Neural progenitor cell (in vitro differentiated cells): Measurements from ENCODE around the gene THBS3. TPM values are rescaled to one million over a fixed set of nuclear protein-coding genes. Genes with fewer than 3 reads are reported as not detected.
"Not testable (repeated sequence)": the region's sequence is repeated elsewhere in the genome, so short reads cannot be mapped to it uniquely, and the experiment has no call there.

ENCODE experiments used
- DNase-seq: peaks from one replicate; pipeline ENCODE4 v3.0.0-alpha.2; 2016; ENCODE audit warnings: low spot score
- H2AFZ ChIP-seq: fragments of 200-600 bp; sonication (generic); replicated peaks from 2 replicates; pipeline ENCODE4 v1.6.1; 2016; ENCODE audit warnings: antibody characterized with exemption
- H3F3A ChIP-seq: fragments of 200-600 bp; sonication (generic); 2 replicates; pipeline ENCODE4 v1.6.1; 2016; ENCODE audit warnings: antibody characterized with exemption, low read depth
- H3K27ac ChIP-seq: fragments of 200-600 bp; sonication (generic); 2 replicates; pipeline ENCODE4 v1.5.1; 2016; ENCODE audit warnings: mild to moderate bottlenecking
- H3K27me3 ChIP-seq: fragments of 200-600 bp; sonication (generic); 2 replicates; pipeline ENCODE4 v1.6.1; 2016; ENCODE audit warnings: mild to moderate bottlenecking, moderate library complexity
- H3K36me3 ChIP-seq: fragments of 200-600 bp; sonication (generic); 2 replicates; pipeline ENCODE4 v1.5.1; 2016
- H3K4me1 ChIP-seq: fragments of 200-600 bp; sonication (generic); 2 replicates; pipeline ENCODE4 v1.6.1; 2016; ENCODE audit warnings: mixed run types
- H3K4me2 ChIP-seq: fragments of 200-600 bp; sonication (generic); 2 replicates; pipeline ENCODE4 v1.6.1; 2016
- H3K4me3 ChIP-seq: fragments of 200-600 bp; sonication (generic); 2 replicates; pipeline ENCODE4 v1.5.1; 2016
- H3K79me2 ChIP-seq: fragments of 200-600 bp; sonication (generic); 2 replicates; pipeline ENCODE4 v1.6.1; 2016; ENCODE audit warnings: low read depth
- H3K9ac ChIP-seq: fragments of 200-600 bp; sonication (generic); 2 replicates; pipeline ENCODE4 v1.6.1; 2016
- H3K9me3 ChIP-seq: fragments of 200-600 bp; sonication (generic); 2 replicates; pipeline ENCODE4 v1.5.1; 2016; ENCODE audit warnings: low read depth
- H4K20me1 ChIP-seq: fragments of 200-600 bp; sonication (generic); 2 replicates; pipeline ENCODE4 v1.6.1; 2016; ENCODE audit warnings: low read depth
- H3K27ac Mint-ChIP-seq: 3 replicates; pipeline ENCODE4 v1.8.0; 2021; ENCODE audit warnings: mixed read lengths
- H3K27me3 Mint-ChIP-seq: 2 replicates; pipeline ENCODE4 v1.8.0; 2022; ENCODE audit warnings: low read depth, mild to moderate bottlenecking, inconsistent platforms, moderate library complexity, mixed read lengths; ENCODE audit not compliant: insufficient read depth
- H3K36me3 Mint-ChIP-seq: 3 replicates; pipeline ENCODE4 v1.8.0; 2021; ENCODE audit warnings: mixed read lengths
- H3K4me1 Mint-ChIP-seq: 3 replicates; pipeline ENCODE4 v1.8.0; 2021; ENCODE audit warnings: mixed read lengths
- H3K4me3 Mint-ChIP-seq: 3 replicates; pipeline ENCODE4 v1.8.0; 2021; ENCODE audit warnings: mild to moderate bottlenecking, moderate library complexity, mixed read lengths
- H3K9me3 Mint-ChIP-seq: 3 replicates; pipeline ENCODE4 v1.8.0; 2020; ENCODE audit warnings: mixed read lengths
- EZH2 ChIP-seq: fragments of 200-600 bp; sonication (generic); IDR thresholded peaks from 2 replicates; pipeline ENCODE4 v1.6.1; 2017; ENCODE audit warnings: antibody characterized with exemption, mild to moderate bottlenecking, moderate library complexity
- EZH2phosphoT487 ChIP-seq: fragments of 200-600 bp; sonication (generic); IDR thresholded peaks from 2 replicates; pipeline ENCODE4 v1.6.1; 2017; ENCODE audit warnings: antibody characterized with exemption
- total RNA-seq: library from RNA; depleted of rRNA; stranded (reverse); fragments of >200 nt; gene quantifications from 2 replicates; pipeline ENCODE4 v1.2.3, GENCODE V29; 2015; ENCODE audit warnings: low replicate concordance
- TF ChIP-seq, protein P1 (sequence below): fragments of 200-600 bp; sonication (generic); IDR thresholded peaks from 2 replicates; pipeline ENCODE4 v1.5.1; 2017; ENCODE audit warnings: antibody characterized with exemption, mild to moderate bottlenecking

THBS3 gene
- total RNA-seq, 1 donor from 2014 or later = 19.3 TPM

DNA sequence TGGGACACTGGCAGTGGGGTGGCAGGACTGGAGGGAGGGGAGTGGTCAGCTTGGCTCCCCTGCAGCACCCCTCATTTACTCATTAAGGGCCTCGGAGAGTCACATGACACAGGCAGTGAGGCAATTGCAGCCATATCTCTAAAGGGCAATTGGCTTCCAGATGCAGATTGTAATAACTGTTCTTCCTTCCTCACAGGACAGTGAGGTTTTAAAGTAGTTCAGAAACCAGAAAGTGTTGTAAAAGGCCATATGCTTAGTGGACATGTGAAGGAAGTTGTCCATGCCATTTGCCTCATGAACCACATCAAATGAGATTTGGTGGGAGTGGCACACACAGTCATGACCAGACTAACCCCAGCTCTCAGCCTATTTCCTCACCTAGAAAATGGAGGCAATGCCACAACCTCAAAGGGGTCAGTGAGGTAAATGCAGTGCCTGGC, 11.9 kb upstream of the THBS3 start:
- Histone ChIP-seq H3F3A (peaks cover 33% of the 10 kb centered on the region), H3K27ac (no peak overlapping the region), H3K4me3 (peak overlapping the region; percentile 34), H3K36me3 (no peaks in the 10 kb centered on the region), H4K20me1 (no peaks in the 10 kb centered on the region), H3K27me3 (no peaks in the 10 kb centered on the region), H3K4me2 (peak overlapping the region; percentile 65), H3K9ac (no peak overlapping the region), H3K4me1 (no peaks in the 10 kb centered on the region), H3K79me2 (peaks cover under 1% of the 10 kb centered on the region), H3K9me3 (no peaks in the 10 kb centered on the region), H2AFZ (peak overlapping the region; percentile 65)
- H3K36me3 Mint-ChIP-seq = peaks cover 16% of the 10 kb centered on the region
- no peaks in the 10 kb centered on the region for H3K27me3 Mint-ChIP-seq
- peaks cover 14% of the 10 kb centered on the region for H3K4me1 Mint-ChIP-seq
- peak overlapping the region; percentile 11 for H3K27ac Mint-ChIP-seq
- H3K4me3 Mint-ChIP-seq = peak overlapping the region; percentile 3
- peak; percentile 50 for DNase-seq
- H3K9me3 Mint-ChIP-seq = no peaks in the 10 kb centered on the region
- TF ChIP-seq EZH2phosphoT487 (no peak), EZH2 (no peak)
- TF ChIP-seq, protein P1, sequence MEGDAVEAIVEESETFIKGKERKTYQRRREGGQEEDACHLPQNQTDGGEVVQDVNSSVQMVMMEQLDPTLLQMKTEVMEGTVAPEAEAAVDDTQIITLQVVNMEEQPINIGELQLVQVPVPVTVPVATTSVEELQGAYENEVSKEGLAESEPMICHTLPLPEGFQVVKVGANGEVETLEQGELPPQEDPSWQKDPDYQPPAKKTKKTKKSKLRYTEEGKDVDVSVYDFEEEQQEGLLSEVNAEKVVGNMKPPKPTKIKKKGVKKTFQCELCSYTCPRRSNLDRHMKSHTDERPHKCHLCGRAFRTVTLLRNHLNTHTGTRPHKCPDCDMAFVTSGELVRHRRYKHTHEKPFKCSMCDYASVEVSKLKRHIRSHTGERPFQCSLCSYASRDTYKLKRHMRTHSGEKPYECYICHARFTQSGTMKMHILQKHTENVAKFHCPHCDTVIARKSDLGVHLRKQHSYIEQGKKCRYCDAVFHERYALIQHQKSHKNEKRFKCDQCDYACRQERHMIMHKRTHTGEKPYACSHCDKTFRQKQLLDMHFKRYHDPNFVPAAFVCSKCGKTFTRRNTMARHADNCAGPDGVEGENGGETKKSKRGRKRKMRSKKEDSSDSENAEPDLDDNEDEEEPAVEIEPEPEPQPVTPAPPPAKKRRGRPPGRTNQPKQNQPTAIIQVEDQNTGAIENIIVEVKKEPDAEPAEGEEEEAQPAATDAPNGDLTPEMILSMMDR = no peak

DNA sequence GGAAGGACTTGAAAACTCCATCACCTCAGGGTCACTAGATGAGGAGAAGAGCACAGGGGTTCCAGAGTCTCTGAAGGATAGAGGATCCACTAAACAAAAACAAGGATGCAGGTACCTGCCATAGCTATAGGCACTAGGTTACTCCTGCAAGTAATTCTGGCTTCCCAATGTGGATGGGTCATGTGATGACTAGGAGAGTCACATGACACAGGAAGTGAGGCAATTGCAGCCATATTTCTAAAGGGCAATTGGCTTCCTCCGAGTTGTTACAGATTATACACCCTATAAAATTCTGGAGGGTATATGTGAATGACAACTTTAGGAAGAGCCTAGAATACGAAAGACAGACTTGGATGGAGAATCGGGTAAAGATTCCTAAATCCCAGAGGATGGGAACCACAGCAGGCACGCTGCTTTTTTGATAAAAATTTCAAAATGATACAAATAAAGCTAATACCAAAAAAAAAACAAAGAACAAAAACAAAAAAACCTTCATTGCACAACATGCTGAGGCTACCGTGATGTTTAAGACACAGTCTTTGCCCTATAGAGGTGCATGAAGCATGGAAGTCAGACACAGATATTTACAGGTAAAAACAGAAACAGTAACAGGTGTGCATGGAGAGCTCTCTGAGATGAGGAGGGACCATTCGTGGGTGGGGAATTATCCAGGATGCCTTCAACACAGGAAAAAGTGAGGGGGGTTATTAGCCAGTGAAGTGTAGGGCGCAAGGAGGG, 11.3 kb upstream of the THBS3 start:
- H3K9ac ChIP-seq = no peak overlapping the region
- Mint-ChIP-seq H3K27ac (peak overlapping the region; percentile 11), H3K36me3 (peaks cover 14% of the 10 kb centered on the region), H3K4me3 (peak overlapping the region; percentile 24), H3K4me1 (peaks cover 10% of the 10 kb centered on the region), H3K27me3 (no peaks in the 10 kb centered on the region), H3K9me3 (no peaks in the 10 kb centered on the region)
- no peaks in the 10 kb centered on the region for H4K20me1 ChIP-seq
- H3K9me3 ChIP-seq = no peaks in the 10 kb centered on the region
- peak overlapping the region; percentile 65 for H2AFZ ChIP-seq
- peaks cover 27% of the 10 kb centered on the region for H3F3A ChIP-seq
- H3K27ac ChIP-seq = no peak overlapping the region
- peak overlapping the region; percentile 65 for H3K4me2 ChIP-seq
- no peaks in the 10 kb centered on the region for H3K79me2 ChIP-seq
- H3K36me3 ChIP-seq = no peaks in the 10 kb centered on the region
- peak; percentile 78 for DNase-seq
- TF ChIP-seq EZH2 (no peak), EZH2phosphoT487 (no peak)
- TF ChIP-seq, protein P1 = no peak
- no peaks in the 10 kb centered on the region for H3K4me1 ChIP-seq
- H3K4me3 ChIP-seq = peak overlapping the region; percentile 34
- H3K27me3 ChIP-seq = no peaks in the 10 kb centered on the region

DNA sequence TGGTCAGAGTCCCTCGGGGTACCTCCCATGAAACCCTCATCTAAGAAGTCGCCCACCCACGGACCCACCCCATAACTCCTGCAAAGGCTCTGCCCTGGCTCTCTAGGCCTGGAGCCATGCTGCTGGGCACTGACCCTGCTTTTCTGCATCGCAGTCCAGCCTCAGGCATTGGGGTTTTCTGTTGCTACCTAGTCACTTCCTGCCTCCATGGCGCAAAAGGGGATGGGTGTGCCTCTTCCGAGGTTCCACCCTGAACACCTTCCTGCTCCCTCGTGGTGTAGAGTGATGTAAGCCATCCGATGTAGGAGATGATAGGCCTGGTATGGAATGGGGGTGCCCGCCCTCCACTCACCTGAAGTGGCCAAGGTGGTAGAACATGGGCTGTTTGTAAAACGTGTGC, 7.0 kb upstream of the THBS3 start:
- not testable (repeated sequence) for H3K4me1 ChIP-seq, DNase-seq, H3K9me3 ChIP-seq, H3K4me3 ChIP-seq, H4K20me1 ChIP-seq, H2AFZ ChIP-seq, H3K27ac ChIP-seq, H3K79me2 ChIP-seq, H3K9me3 Mint-ChIP-seq, H3F3A ChIP-seq, H3K27me3 ChIP-seq, H3K4me3 Mint-ChIP-seq, H3K36me3 ChIP-seq, H3K27ac Mint-ChIP-seq, H3K36me3 Mint-ChIP-seq, H3K4me2 ChIP-seq, H3K27me3 Mint-ChIP-seq, H3K9ac ChIP-seq
- H3K4me1 Mint-ChIP-seq = peaks cover 19% of the 10 kb centered on the region

DNA sequence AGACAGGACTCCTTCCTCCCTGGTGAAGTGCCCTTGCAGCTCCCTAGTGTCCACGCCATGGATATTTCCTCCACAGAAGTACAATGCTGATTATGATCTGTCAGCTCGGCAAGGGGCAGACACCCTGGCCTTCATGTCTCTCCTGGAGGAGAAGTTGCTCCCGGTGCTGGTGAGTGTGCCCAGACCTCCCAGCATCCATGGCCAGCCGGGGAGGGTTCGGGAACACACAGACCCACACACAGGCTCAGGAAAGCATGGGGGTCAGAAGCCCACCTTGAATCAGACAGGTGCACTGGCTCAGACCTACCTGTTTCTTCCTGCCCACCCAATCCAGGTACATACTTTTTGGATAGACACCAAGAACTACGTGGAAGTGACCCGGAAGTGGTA, 4.3 kb upstream of the THBS3 start:
- not testable (repeated sequence) for H4K20me1 ChIP-seq, DNase-seq, H3K27ac ChIP-seq, H3K4me2 ChIP-seq, H3K9me3 Mint-ChIP-seq, H3K27me3 ChIP-seq, H3K36me3 Mint-ChIP-seq, H3K27ac Mint-ChIP-seq, H2AFZ ChIP-seq, H3K36me3 ChIP-seq, H3K9ac ChIP-seq, H3K4me3 ChIP-seq, H3K4me3 Mint-ChIP-seq, H3K79me2 ChIP-seq, H3K9me3 ChIP-seq
- Mint-ChIP-seq H3K4me1 (peaks cover 29% of the 10 kb centered on the region), H3K27me3 (peaks cover 18% of the 10 kb centered on the region)
- Histone ChIP-seq H3F3A (peaks cover 32% of the 10 kb centered on the region), H3K4me1 (peaks cover 17% of the 10 kb centered on the region)

DNA sequence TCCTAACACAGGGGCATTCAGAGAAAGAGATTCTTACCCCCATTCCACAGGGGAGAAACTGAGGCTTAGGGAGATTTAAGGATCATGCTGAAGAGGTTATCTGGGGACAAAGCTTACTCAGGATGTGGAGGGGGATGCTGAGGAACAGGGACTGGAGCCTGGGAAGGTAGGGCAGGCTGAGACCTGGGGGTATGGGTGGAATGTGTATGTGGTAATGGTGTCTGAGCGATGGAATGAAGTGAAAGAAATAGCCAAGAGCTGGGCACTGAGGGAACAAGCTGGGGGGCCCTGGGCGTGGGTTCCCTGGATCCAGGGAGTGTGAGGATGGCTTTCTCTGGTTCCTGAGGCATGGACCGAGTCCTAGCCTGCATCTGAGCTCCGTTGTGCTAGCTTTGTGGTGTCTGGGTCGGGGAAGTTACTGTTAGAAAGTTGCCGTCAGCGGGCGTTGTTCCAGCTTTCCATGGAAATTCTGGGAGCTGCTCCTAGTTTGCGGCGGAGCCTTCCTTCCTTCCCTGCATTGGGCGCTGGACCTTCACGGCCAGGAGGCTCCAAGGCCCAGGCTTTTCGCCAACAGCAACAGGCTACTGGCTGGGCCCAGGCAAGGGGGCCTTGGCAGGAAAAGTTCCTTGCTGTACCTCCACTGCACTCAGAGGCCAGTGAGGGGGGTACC, 3.8 kb upstream of the THBS3 start:
- H3K9me3 ChIP-seq, H3K9ac ChIP-seq, H3K27ac Mint-ChIP-seq, H3K4me3 ChIP-seq, H2AFZ ChIP-seq, H3K36me3 Mint-ChIP-seq, H4K20me1 ChIP-seq, H3K27me3 ChIP-seq, H3K4me2 ChIP-seq, H3K79me2 ChIP-seq, H3K36me3 ChIP-seq, DNase-seq, H3K9me3 Mint-ChIP-seq, H3K4me3 Mint-ChIP-seq, H3K27ac ChIP-seq: not testable (repeated sequence)
- Mint-ChIP-seq H3K4me1 (peaks cover 33% of the 10 kb centered on the region), H3K27me3 (peaks cover 23% of the 10 kb centered on the region)
- Histone ChIP-seq H3F3A (peaks cover 37% of the 10 kb centered on the region), H3K4me1 (peaks cover 22% of the 10 kb centered on the region)
